H1 (cell line): ENCODE measurements around the gene LTBP3. TPM values are rescaled to one million over a fixed set of nuclear protein-coding genes. Genes with fewer than 3 reads are reported as not detected.

Experiments
- BCL11A ChIP-seq, 2 experiments: IDR thresholded peaks; one replicate each; pipeline ENCODE4 v1.6.1; 2011; ENCODE audit warnings: low read depth in 2 of 2, low read length in 2 of 2, mild to moderate bottlenecking in 2 of 2
- CEBPB ChIP-seq: IDR thresholded peaks from 2 replicates; pipeline ENCODE4 v1.6.1; 2012; ENCODE audit warnings: low read depth, low read length
- CTBP2 ChIP-seq: IDR thresholded peaks from 2 replicates; pipeline ENCODE4 v1.7.0; 2011; ENCODE audit warnings: borderline replicate concordance, mild to moderate bottlenecking, moderate library complexity, mixed read lengths, low read length; ENCODE audit not compliant: insufficient read depth, insufficient read length
- GABPA ChIP-seq: IDR thresholded peaks from 2 replicates; pipeline ENCODE4 v1.6.1; 2011; ENCODE audit warnings: mild to moderate bottlenecking, low read length, moderate library complexity, borderline replicate concordance; ENCODE audit not compliant: insufficient read depth
- SIN3A ChIP-seq, 2 experiments: IDR thresholded peaks in 1 of 2; conservative IDR thresholded peaks in 1 of 2; 2 replicates each; pipeline ENCODE4 v1.6.1; 2011 to 2012; ENCODE audit warnings: low read length in 2 of 2, improper control_type of control experiment in 1 of 2, low read depth in 1 of 2, mild to moderate bottlenecking in 1 of 2
- polyA plus RNA-seq, 7 experiments: library from polyadenylated mRNA; depleted of rRNA in 3 of 7; stranded (reverse) in 5 of 7; unstranded in 2 of 7; fragments of >200 nt in 5 of 7; fragments of 200-250 nt in 2 of 7; gene quantifications; 1 replicate in 5 of 7; 2 replicates in 1 of 7; 4 replicates in 1 of 7; pipeline versions ENCODE4 v1.2.1 to v1.2.3, GENCODE V29; 2011 to 2013; ENCODE audit warnings: missing spikeins in 2 of 7, mixed read lengths in 2 of 7
- total RNA-seq: library from RNA; stranded (reverse); fragmentation: NEBNext Ultra II Directional; extraction: Animal tissue kit (Norgen Biotek cat#: 25700); gene quantifications from 2 replicates; pipeline ENCODE4 v1.2.1, GENCODE V29; 2021
- TF ChIP-seq, protein P1 (sequence below): IDR thresholded peaks from 2 replicates; pipeline ENCODE4 v1.6.1; 2012; ENCODE audit warnings: low read length, inconsistent platforms
- TF ChIP-seq, protein P2 (sequence below): IDR thresholded peaks from 2 replicates; pipeline ENCODE4 v1.6.1; 2011; ENCODE audit warnings: low read length, improper control_type of control experiment

LTBP3 gene
- total and polyA plus RNA-seq, 2 of the 8 experiments (the other 6 are each of a cell fraction or from before 2014, with no cell fraction given), result 12.8 to 17.8 TPM

DNA sequence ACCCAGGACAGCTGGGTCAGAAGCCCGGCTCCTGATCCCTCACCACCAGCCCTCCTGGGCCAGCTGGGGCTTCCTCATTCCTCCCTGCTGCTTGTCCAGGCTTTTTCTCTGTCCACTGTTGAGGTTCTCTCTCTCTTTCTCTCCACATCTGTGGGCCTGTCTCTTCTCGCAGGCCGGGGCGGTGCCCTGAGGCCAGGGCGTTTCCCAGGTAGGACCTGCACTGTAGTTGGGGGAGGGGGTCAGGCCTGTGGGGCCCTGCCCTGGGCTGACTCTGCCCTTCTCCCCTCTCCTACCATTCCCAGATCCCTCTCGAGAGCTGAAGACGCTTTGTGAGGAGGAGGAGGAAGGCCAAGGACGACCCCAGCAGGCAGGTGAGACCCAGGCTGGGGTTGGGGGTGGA is 22.6 kb upstream of the LTBP3 start (continued):
- TF ChIP-seq, protein P1, sequence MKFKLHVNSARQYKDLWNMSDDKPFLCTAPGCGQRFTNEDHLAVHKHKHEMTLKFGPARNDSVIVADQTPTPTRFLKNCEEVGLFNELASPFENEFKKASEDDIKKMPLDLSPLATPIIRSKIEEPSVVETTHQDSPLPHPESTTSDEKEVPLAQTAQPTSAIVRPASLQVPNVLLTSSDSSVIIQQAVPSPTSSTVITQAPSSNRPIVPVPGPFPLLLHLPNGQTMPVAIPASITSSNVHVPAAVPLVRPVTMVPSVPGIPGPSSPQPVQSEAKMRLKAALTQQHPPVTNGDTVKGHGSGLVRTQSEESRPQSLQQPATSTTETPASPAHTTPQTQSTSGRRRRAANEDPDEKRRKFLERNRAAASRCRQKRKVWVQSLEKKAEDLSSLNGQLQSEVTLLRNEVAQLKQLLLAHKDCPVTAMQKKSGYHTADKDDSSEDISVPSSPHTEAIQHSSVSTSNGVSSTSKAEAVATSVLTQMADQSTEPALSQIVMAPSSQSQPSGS, result no peak
- TF ChIP-seq GABPA (no peak), CEBPB (no peak), CTBP2 (no peak), BCL11A (IDR thresholded peaks at IDR 0.05; ENCODE audit: low read depth in 2 of 2, low read length in 2 of 2) (no peak), SIN3A (conservative IDR thresholded peaks at IDR 0.05 in 1 of 2, IDR thresholded peaks at IDR 0.05 in 1 of 2; ENCODE audit: low read depth in 1 of 2, low read length in 2 of 2) (no peak)
- TF ChIP-seq, protein P2, sequence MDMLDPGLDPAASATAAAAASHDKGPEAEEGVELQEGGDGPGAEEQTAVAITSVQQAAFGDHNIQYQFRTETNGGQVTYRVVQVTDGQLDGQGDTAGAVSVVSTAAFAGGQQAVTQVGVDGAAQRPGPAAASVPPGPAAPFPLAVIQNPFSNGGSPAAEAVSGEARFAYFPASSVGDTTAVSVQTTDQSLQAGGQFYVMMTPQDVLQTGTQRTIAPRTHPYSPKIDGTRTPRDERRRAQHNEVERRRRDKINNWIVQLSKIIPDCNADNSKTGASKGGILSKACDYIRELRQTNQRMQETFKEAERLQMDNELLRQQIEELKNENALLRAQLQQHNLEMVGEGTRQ, result no peak
